ENCODE results near the gene LGR5. TPM values are rescaled to one million over a fixed set of nuclear protein-coding genes. Genes with fewer than 3 reads are reported as not detected.

LGR5 gene
- total and polyA plus RNA-seq, 10 of the 15 experiments (the other 5 are each of a cell fraction or from before 2014, with no cell fraction given) = 2.1 TPM; not detected in 9

- TF ChIP-seq CUX1 (IDR thresholded peaks at IDR 0.05; ENCODE audit: insufficient replicate concordance, low read depth, low read length) (no peak), JUNB (IDR thresholded peaks at IDR 0.05) (no peak), MLLT1 (IDR thresholded peaks at IDR 0.05) (no peak), ZNF687 (IDR thresholded peaks at IDR 0.05) (no peak), SIN3A (IDR thresholded peaks at IDR 0.05; ENCODE audit: low read depth, low read length) (no peak), CHD2 (IDR thresholded peaks at IDR 0.05; ENCODE audit: borderline replicate concordance, low read depth, low read length) (no peak), MYC (IDR thresholded peaks at IDR 0.05; ENCODE audit: insufficient read depth, insufficient read length, insufficient replicate concordance, low read length, severe bottlenecking) (no peak), ZBTB4 (CRISPR knock-in tag; IDR thresholded peaks at IDR 0.05) (no peak), E2F8 (IDR thresholded peaks at IDR 0.05; ENCODE audit: low read depth, partially characterized antibody) (no peak)
- TF ChIP-seq, protein P1, sequence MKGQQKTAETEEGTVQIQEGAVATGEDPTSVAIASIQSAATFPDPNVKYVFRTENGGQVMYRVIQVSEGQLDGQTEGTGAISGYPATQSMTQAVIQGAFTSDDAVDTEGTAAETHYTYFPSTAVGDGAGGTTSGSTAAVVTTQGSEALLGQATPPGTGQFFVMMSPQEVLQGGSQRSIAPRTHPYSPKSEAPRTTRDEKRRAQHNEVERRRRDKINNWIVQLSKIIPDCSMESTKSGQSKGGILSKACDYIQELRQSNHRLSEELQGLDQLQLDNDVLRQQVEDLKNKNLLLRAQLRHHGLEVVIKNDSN (IDR thresholded peaks at IDR 0.05; ENCODE audit: borderline replicate concordance, extremely low read length, insufficient read depth, low read depth, low read length) = no peak
These were observed 161.9 kb downstream of the LGR5 start (continued) for GRCh38 chr12:71601546-71601945.

Measured in GM12878 (cell line).